H9 (cell line): ENCODE results near the gene NRXN3. TPM values are rescaled to one million over a fixed set of nuclear protein-coding genes. Genes with fewer than 3 reads are reported as not detected.

Experiments used
- DNase-seq: peaks from one replicate; pipeline ENCODE4 v3.0.0-alpha.2; 2017
- H2AFZ ChIP-seq: one replicate; pipeline ENCODE4 v1.6.1; 2013; ENCODE audit warnings: mild to moderate bottlenecking, low read length, control low read depth, moderate library complexity
- H2AK5ac ChIP-seq: 2 replicates; pipeline ENCODE4 v1.6.1; 2013; ENCODE audit warnings: low read length, control low read depth, mixed read lengths; ENCODE audit not compliant: insufficient read length
- H2BK120ac ChIP-seq: one replicate; pipeline ENCODE4 v1.6.1; 2013; ENCODE audit warnings: low read depth, mild to moderate bottlenecking, low read length, control low read depth, inconsistent platforms; ENCODE audit not compliant: poor library complexity, severe bottlenecking
- H2BK12ac ChIP-seq: 2 replicates; pipeline ENCODE4 v1.6.1; 2013; ENCODE audit warnings: low read length, control low read depth, mixed read lengths, low read depth; ENCODE audit not compliant: insufficient read length
- H2BK15ac ChIP-seq: 2 replicates; pipeline ENCODE4 v1.6.1; 2013; ENCODE audit warnings: low read depth, low read length, control low read depth
- H2BK20ac ChIP-seq: one replicate; pipeline ENCODE4 v1.6.1; 2013; ENCODE audit warnings: low read depth, mild to moderate bottlenecking, low read length, control low read depth, inconsistent platforms; ENCODE audit not compliant: poor library complexity, severe bottlenecking
- H2BK5ac ChIP-seq: 2 replicates; pipeline ENCODE4 v1.6.1; 2013; ENCODE audit warnings: low read length, control low read depth, mixed read lengths; ENCODE audit not compliant: insufficient read length
- H3K14ac ChIP-seq: 2 replicates; pipeline ENCODE4 v1.6.1; 2013; ENCODE audit warnings: low read length, control low read depth; ENCODE audit not compliant: insufficient read depth
- H3K18ac ChIP-seq: 2 replicates; pipeline ENCODE4 v1.6.1; 2013; ENCODE audit warnings: low read depth, mild to moderate bottlenecking, mixed read lengths, low read length, control low read depth; ENCODE audit not compliant: insufficient read length
- H3K23ac ChIP-seq: 2 replicates; pipeline ENCODE4 v1.6.1; 2013; ENCODE audit warnings: low read length, control low read depth, mixed read lengths, low read depth; ENCODE audit not compliant: insufficient read length
- H3K23me2 ChIP-seq: 2 replicates; pipeline ENCODE4 v1.6.1; 2013; ENCODE audit warnings: low read depth, mild to moderate bottlenecking, mixed read lengths, low read length, control low read depth; ENCODE audit not compliant: insufficient read length, poor library complexity, severe bottlenecking
- H3K27ac ChIP-seq: 2 replicates; pipeline ENCODE4 v1.5.1; 2013; ENCODE audit warnings: low read length, control low read depth, mixed read lengths, low read depth; ENCODE audit not compliant: insufficient read length
- H3K27me3 ChIP-seq: 2 replicates; pipeline ENCODE4 v1.6.1; 2013; ENCODE audit warnings: low read length, control low read depth, inconsistent platforms; ENCODE audit not compliant: insufficient read depth
- H3K4ac ChIP-seq: 2 replicates; pipeline ENCODE4 v1.6.1; 2013; ENCODE audit warnings: low read depth, mild to moderate bottlenecking, control low read depth, inconsistent platforms, low read length, moderate library complexity
- H3K4me1 ChIP-seq: 2 replicates; pipeline ENCODE4 v1.6.1; 2013; ENCODE audit warnings: low read length, control low read depth, inconsistent platforms; ENCODE audit not compliant: insufficient read depth
- H3K4me2 ChIP-seq: 2 replicates; pipeline ENCODE4 v1.6.1; 2013; ENCODE audit warnings: low read length, control low read depth, mixed read lengths; ENCODE audit not compliant: insufficient read length, insufficient read depth
- H3K56ac ChIP-seq: 2 replicates; pipeline ENCODE4 v1.6.1; 2013; ENCODE audit warnings: low read depth, mild to moderate bottlenecking, mixed read lengths, low read length, control low read depth; ENCODE audit not compliant: insufficient read length
- H3K79me1 ChIP-seq: 2 replicates; pipeline ENCODE4 v1.6.1; 2013; ENCODE audit warnings: low read depth, mild to moderate bottlenecking, moderate library complexity, low read length, control low read depth, inconsistent platforms; ENCODE audit not compliant: insufficient read depth, poor library complexity, severe bottlenecking
- H3K79me2 ChIP-seq: 2 replicates; pipeline ENCODE4 v1.6.1; 2013; ENCODE audit warnings: low read length, control low read depth, inconsistent platforms; ENCODE audit not compliant: insufficient read depth
- H3K9ac ChIP-seq: 2 replicates; pipeline ENCODE4 v1.6.1; 2013; ENCODE audit warnings: low read length, control low read depth, mixed read lengths; ENCODE audit not compliant: insufficient read length; ENCODE audit errors: extremely low read depth
- H3K9me3 ChIP-seq: one replicate; pipeline ENCODE4 v1.6.1; 2013; ENCODE audit warnings: low read depth, low read length, inconsistent platforms; ENCODE audit not compliant: control insufficient read depth
- H3T11ph ChIP-seq: one replicate; pipeline ENCODE4 v1.6.1; 2013; ENCODE audit warnings: mild to moderate bottlenecking, low read length, control low read depth, inconsistent platforms
- H4K20me1 ChIP-seq: one replicate; pipeline ENCODE4 v1.6.1; 2013; ENCODE audit not compliant: control insufficient read depth, insufficient read length, insufficient read depth
- H4K5ac ChIP-seq: 2 replicates; pipeline ENCODE4 v1.6.1; 2013; ENCODE audit warnings: low read depth, mild to moderate bottlenecking, mixed read lengths, low read length, control low read depth; ENCODE audit not compliant: insufficient read length
- H4K8ac ChIP-seq: replicated peaks from 2 replicates; pipeline ENCODE4 v1.6.1; 2013; ENCODE audit warnings: low read length, control low read depth, mixed read lengths, low read depth; ENCODE audit not compliant: insufficient read length
- H4K91ac ChIP-seq: 2 replicates; pipeline ENCODE4 v1.6.1; 2013; ENCODE audit warnings: low read depth, mild to moderate bottlenecking, moderate library complexity, mixed read lengths, low read length, control low read depth; ENCODE audit not compliant: insufficient read length
- H3K27ac Mint-ChIP-seq, 3 experiments: 2 replicates in 2 of 3; 3 replicates in 1 of 3; pipeline ENCODE4 v1.8.0; 2020 to 2021; ENCODE audit warnings: mixed read lengths in 3 of 3, mild to moderate bottlenecking in 1 of 3, moderate library complexity in 1 of 3
- H3K27me3 Mint-ChIP-seq: 2 replicates; pipeline ENCODE4 v1.8.0; 2021; ENCODE audit warnings: low read depth, mild to moderate bottlenecking, moderate library complexity, mixed read lengths
- H3K36me3 Mint-ChIP-seq, 3 experiments: 2 replicates in 2 of 3; 3 replicates in 1 of 3; pipeline ENCODE4 v1.8.0; 2020 to 2021; ENCODE audit warnings: low read depth in 3 of 3, mixed read lengths in 3 of 3; ENCODE audit not compliant: insufficient read depth in 1 of 3
- H3K4me1 Mint-ChIP-seq, 2 experiments: 2 replicates each; pipeline ENCODE4 v1.8.0; 2020; ENCODE audit warnings: mixed read lengths in 2 of 2
- H3K4me3 Mint-ChIP-seq, 2 experiments: 2 replicates in 1 of 2; 3 replicates in 1 of 2; pipeline ENCODE4 v1.8.0; 2020 to 2021; ENCODE audit warnings: mild to moderate bottlenecking in 2 of 2, mixed read lengths in 2 of 2, moderate library complexity in 1 of 2
- H3K9me3 Mint-ChIP-seq, 2 experiments: 2 replicates in 1 of 2; 3 replicates in 1 of 2; pipeline ENCODE4 v1.8.0; 2020; ENCODE audit warnings: mild to moderate bottlenecking in 2 of 2, mixed read lengths in 2 of 2, moderate library complexity in 1 of 2
- CTCF ChIP-seq: fragments of 200-600 bp; sonication (generic); conservative IDR thresholded peaks from 3 replicates; pipeline ENCODE4 v1.8.0; 2021; ENCODE audit warnings: antibody characterized with exemption, mild to moderate bottlenecking
- WGBS: extraction: QIAGEN DNeasy Blood & Tissue Kit; methylation state at CpG from one replicate; pipeline ENCODE4 v1.1.7; 2013; ENCODE audit warnings: missing lambda C conversion rate, low lambda C conversion rate, mixed read lengths; ENCODE audit not compliant: insufficient read length; ENCODE audit errors: extremely low coverage; 5-methylcytosine and 5-hydroxymethylcytosine counted together
- total RNA-seq: library from RNA; stranded (reverse); gene quantifications from 2 replicates; pipeline ENCODE4 v1.2.1, GENCODE V29; 2021

NRXN3 gene
- total RNA-seq, 1 experiment from 2014 or later: 1.8 TPM

- H3K4me2 ChIP-seq: no peak overlapping the region
- no peaks in the 10 kb centered on the region for H3K27me3 ChIP-seq
- DNase-seq: no peak
- H3K56ac ChIP-seq: no peak overlapping the region
- H3T11ph ChIP-seq: no peak overlapping the region
- H2BK20ac ChIP-seq: no peak overlapping the region
- no peaks in the 10 kb centered on the region for H4K20me1 ChIP-seq
- no peak overlapping the region for H4K5ac ChIP-seq
- Mint-ChIP-seq H3K4me3 (no peak overlapping the region), H3K27ac (no peak overlapping the region), H3K36me3 (peaks cover 0 to under 1% (median 0%) of the 10 kb centered on the region in 3 experiments; a peak in 2 of 7 replicates), H3K9me3 (peaks cover 0 to 3% of the 10 kb centered on the region in 2 experiments; a peak in 1 of 5 replicates), H3K4me1 (peaks cover 17% of the 10 kb centered on the region in 2 experiments), H3K27me3 (no peaks in the 10 kb centered on the region)
- H2BK120ac ChIP-seq: no peak overlapping the region
- no peak overlapping the region for H2AFZ ChIP-seq
- H2BK15ac ChIP-seq: no peak overlapping the region; the same call in 1 of the 2 replicates
- H3K18ac ChIP-seq: no peak overlapping the region
- no peaks in the 10 kb centered on the region for H3K23me2 ChIP-seq
- no peak overlapping the region for H3K27ac ChIP-seq
- H4K8ac ChIP-seq: no peak overlapping the region
- no peak overlapping the region for H3K14ac ChIP-seq
- H2BK12ac ChIP-seq: no peak overlapping the region
- TF ChIP-seq CTCF: no peak
- WGBS: no CpG with 5 or more reads among the region's 2 CpGs
- no peak overlapping the region for H3K4ac ChIP-seq
- no peaks in the 10 kb centered on the region for H3K9me3 ChIP-seq
- H2AK5ac ChIP-seq: no peak overlapping the region
- no peaks in the 10 kb centered on the region for H3K79me2 ChIP-seq
- no peak overlapping the region for H4K91ac ChIP-seq
- H3K23ac ChIP-seq: no peak overlapping the region
- H3K9ac ChIP-seq: no peak overlapping the region
- H3K4me1 ChIP-seq: no peaks in the 10 kb centered on the region; the same call in 1 of the 2 replicates
- no peak overlapping the region for H2BK5ac ChIP-seq
- H3K79me1 ChIP-seq: no peaks in the 10 kb centered on the region
These were observed 1414.5 kb downstream of the NRXN3 start for GRCh38 chr14:79584679-79585078.
